Ishikawa (cell line): ENCODE results near the gene SDK1.

ENCODE experiments used
- CEBPB ChIP-seq: IDR thresholded peaks from 2 replicates; pipeline ENCODE4 v1.6.1; 2012
- CREB1 ChIP-seq: IDR thresholded peaks from 2 replicates; pipeline ENCODE4 v1.6.1; 2012; ENCODE audit warnings: low read depth
- EGR1 ChIP-seq: IDR thresholded peaks from 2 replicates; pipeline ENCODE4 v1.6.1; 2012
- EP300 ChIP-seq: IDR thresholded peaks from 2 replicates; pipeline ENCODE4 v1.6.1; 2012; ENCODE audit warnings: borderline replicate concordance
- FOXM1 ChIP-seq: IDR thresholded peaks from 2 replicates; pipeline ENCODE4 v1.6.1; 2012; ENCODE audit warnings: low read depth, borderline replicate concordance
- NFIC ChIP-seq: IDR thresholded peaks from 2 replicates; pipeline ENCODE4 v1.6.1; 2012
- RAD21 ChIP-seq: IDR thresholded peaks from 2 replicates; pipeline ENCODE4 v1.6.1; 2012; ENCODE audit warnings: low read depth
- TAF1 ChIP-seq: IDR thresholded peaks from 2 replicates; pipeline ENCODE4 v1.6.1; 2012; ENCODE audit warnings: low read depth, mild to moderate bottlenecking
- TCF12 ChIP-seq: IDR thresholded peaks from 2 replicates; pipeline ENCODE4 v1.6.1; 2012; ENCODE audit warnings: low read depth
- TEAD4 ChIP-seq: IDR thresholded peaks from 2 replicates; pipeline ENCODE4 v1.6.1; 2012
- YY1 ChIP-seq: IDR thresholded peaks from 2 replicates; pipeline ENCODE4 v1.6.1; 2012; ENCODE audit warnings: low read depth
- ZBTB7A ChIP-seq: IDR thresholded peaks from 2 replicates; pipeline ENCODE4 v1.6.1; 2012; ENCODE audit warnings: low read depth
- TF ChIP-seq, protein P1 (sequence below): IDR thresholded peaks from 2 replicates; pipeline ENCODE4 v1.6.1; 2012
- TF ChIP-seq, protein P2 (sequence below): IDR thresholded peaks from 2 replicates; pipeline ENCODE4 v1.6.1; 2012
- TF ChIP-seq, protein P3 (sequence below): IDR thresholded peaks from 2 replicates; pipeline ENCODE4 v1.6.1; 2012; ENCODE audit warnings: low read depth, mild to moderate bottlenecking

The SDK1 gene

DNA sequence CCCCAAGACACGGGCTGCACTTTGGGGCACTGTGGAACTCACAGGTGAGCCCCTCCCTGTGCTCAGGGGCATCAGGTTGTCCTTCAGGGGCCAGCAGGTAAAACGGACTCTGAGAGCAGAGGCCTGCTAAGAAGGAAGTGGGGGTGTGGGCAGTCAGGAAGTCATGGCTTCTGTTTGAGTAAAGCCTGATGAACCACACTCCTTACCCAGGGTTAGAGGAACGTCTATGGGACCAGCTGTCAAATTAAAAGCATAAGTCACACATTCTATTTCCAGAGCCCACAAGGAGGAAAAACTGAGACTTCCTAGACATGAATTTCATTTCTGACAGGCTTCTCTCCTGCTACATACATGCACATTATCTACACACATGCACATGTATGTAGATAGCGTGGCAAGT, 616.4 kb downstream of the SDK1 start:
- no peak for TF ChIP-seq CEBPB
- TF ChIP-seq YY1: no peak
- no peak for TF ChIP-seq TEAD4
- TF ChIP-seq NFIC: no peak
- TF ChIP-seq TCF12: no peak
- TF ChIP-seq TAF1: no peak
- TF ChIP-seq ZBTB7A: no peak
- TF ChIP-seq RAD21: no peak
- no peak for TF ChIP-seq EGR1
- TF ChIP-seq CREB1: no peak
- TF ChIP-seq, protein P1, sequence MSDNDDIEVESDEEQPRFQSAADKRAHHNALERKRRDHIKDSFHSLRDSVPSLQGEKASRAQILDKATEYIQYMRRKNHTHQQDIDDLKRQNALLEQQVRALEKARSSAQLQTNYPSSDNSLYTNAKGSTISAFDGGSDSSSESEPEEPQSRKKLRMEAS: no peak
- TF ChIP-seq, protein P2, sequence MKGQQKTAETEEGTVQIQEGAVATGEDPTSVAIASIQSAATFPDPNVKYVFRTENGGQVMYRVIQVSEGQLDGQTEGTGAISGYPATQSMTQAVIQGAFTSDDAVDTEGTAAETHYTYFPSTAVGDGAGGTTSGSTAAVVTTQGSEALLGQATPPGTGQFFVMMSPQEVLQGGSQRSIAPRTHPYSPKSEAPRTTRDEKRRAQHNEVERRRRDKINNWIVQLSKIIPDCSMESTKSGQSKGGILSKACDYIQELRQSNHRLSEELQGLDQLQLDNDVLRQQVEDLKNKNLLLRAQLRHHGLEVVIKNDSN: no peak
- TF ChIP-seq, protein P3, sequence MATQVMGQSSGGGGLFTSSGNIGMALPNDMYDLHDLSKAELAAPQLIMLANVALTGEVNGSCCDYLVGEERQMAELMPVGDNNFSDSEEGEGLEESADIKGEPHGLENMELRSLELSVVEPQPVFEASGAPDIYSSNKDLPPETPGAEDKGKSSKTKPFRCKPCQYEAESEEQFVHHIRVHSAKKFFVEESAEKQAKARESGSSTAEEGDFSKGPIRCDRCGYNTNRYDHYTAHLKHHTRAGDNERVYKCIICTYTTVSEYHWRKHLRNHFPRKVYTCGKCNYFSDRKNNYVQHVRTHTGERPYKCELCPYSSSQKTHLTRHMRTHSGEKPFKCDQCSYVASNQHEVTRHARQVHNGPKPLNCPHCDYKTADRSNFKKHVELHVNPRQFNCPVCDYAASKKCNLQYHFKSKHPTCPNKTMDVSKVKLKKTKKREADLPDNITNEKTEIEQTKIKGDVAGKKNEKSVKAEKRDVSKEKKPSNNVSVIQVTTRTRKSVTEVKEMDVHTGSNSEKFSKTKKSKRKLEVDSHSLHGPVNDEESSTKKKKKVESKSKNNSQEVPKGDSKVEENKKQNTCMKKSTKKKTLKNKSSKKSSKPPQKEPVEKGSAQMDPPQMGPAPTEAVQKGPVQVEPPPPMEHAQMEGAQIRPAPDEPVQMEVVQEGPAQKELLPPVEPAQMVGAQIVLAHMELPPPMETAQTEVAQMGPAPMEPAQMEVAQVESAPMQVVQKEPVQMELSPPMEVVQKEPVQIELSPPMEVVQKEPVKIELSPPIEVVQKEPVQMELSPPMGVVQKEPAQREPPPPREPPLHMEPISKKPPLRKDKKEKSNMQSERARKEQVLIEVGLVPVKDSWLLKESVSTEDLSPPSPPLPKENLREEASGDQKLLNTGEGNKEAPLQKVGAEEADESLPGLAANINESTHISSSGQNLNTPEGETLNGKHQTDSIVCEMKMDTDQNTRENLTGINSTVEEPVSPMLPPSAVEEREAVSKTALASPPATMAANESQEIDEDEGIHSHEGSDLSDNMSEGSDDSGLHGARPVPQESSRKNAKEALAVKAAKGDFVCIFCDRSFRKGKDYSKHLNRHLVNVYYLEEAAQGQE: no peak
- TF ChIP-seq FOXM1: no peak
- TF ChIP-seq EP300: no peak

DNA sequence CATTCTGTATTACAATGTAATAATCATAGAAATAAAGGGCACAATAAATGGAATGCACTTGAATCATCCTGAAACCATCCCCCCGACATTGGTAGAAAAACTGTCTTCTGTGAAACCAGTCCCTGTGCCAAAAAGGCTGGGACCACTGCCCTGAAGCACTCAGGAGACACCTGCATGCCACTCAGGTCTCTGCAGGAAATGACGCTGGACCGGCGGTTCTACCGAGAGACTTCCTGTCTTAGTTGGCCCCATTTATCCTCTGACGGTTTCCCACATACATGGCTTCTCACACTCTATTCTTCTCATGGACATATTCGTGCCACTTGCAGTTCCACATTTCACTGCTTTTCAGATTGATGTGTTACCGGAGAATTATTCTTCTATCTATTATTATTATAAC, 617.5 kb downstream of the SDK1 start:
- TF ChIP-seq NFIC (no peak), EP300 (no peak), TAF1 (no peak), CREB1 (no peak), RAD21 (no peak), CEBPB (no peak), TEAD4 (no peak), TCF12 (no peak), EGR1 (no peak), ZBTB7A (no peak), YY1 (no peak), FOXM1 (no peak)
- TF ChIP-seq, protein P2: no peak
- TF ChIP-seq, protein P1: no peak
- TF ChIP-seq, protein P3: no peak

DNA sequence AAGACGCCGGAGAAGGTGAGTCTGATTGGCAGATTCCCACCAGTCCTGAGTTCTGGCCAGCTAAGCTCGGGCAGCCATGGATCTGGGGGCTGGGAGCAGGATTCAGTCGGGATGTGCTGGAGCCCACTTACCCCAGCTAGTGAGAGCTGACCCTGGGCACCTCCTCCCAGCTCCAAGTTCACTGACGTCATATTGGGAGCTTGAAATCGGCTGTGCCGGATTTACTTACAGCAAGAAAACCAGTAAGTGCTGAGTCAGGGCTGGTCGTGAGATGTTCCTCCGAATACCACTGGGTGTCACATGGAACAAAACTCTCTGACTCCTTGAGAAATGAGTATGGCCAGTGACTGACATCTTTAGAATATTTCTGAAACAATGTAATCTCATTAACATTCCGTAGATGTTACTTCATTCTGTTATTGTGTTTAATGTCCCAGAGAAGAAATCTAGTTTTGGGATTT, 621.2 kb downstream of the SDK1 start:
- TF ChIP-seq, protein P2: no peak
- no peak for TF ChIP-seq TAF1
- peak; percentile 24; the same call in 1 of the 2 replicates for TF ChIP-seq TEAD4
- no peak for TF ChIP-seq NFIC
- TF ChIP-seq ZBTB7A: no peak
- TF ChIP-seq CREB1: no peak
- no peak for TF ChIP-seq EGR1
- no peak for TF ChIP-seq YY1
- no peak for TF ChIP-seq EP300
- no peak for TF ChIP-seq TCF12
- peak; percentile 33; the same call in 1 of the 2 replicates for TF ChIP-seq RAD21
- no peak for TF ChIP-seq CEBPB
- no peak for TF ChIP-seq FOXM1
- TF ChIP-seq, protein P1: no peak

DNA sequence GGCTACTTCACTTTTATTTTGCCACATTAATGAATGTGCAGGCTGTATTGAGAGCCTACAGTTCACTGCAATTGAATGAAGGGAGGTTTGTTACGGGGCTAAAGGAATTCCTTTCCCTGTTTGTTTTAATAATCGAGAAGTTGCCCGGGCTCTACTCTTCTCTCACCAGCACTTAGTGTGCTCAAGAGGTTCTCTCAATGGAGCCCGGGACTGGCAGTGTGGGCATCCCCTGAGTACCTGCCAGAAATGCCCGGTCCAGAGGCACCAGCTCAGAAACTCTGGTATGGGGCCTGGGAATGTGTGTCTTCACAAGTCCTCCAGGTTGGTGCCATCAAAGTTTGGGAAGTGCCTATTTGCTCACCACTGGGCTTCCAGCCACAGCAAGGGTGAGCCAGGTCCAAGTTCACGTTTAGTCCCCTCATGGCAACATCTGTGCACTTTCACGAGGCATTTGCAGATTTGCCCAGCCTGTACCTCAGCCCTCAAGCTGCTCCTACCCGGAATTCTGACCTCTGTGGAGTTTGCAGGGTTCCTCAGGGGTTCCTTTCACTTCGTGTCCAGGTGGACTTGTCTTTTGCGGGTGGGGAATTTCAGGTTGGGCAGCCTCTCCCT, 622.4 kb downstream of the SDK1 start:
- no peak for TF ChIP-seq EGR1
- TF ChIP-seq TCF12: no peak
- TF ChIP-seq, protein P2: no peak
- TF ChIP-seq, protein P1: no peak
- TF ChIP-seq NFIC: no peak
- TF ChIP-seq ZBTB7A: no peak
- no peak for TF ChIP-seq TEAD4
- TF ChIP-seq RAD21: no peak
- TF ChIP-seq EP300: no peak
- no peak for TF ChIP-seq CREB1
- TF ChIP-seq FOXM1: no peak
